Gastrocnemius medialis (tissue), 4 donors: Measurements from ENCODE around the gene SPTBN4.

Source experiments
- CTCF ChIP-seq, 5 experiments: fragments of 450-650 bp in 3 of 5; fragments of 200-600 bp in 2 of 5; sonication (generic) in 2 of 5; IDR thresholded peaks in 4 of 5; conservative IDR thresholded peaks in 1 of 5; 1 replicate in 4 of 5; 2 replicates in 1 of 5; pipeline ENCODE4 v1.5.1; 2016 to 2019; ENCODE audit warnings: antibody characterized with exemption in 5 of 5, mild to moderate bottlenecking in 3 of 5, moderate library complexity in 3 of 5
- POLR2A ChIP-seq, 2 donors: fragments of 450-650 bp; IDR thresholded peaks; one replicate each; pipeline ENCODE4 v1.6.1; 2017; ENCODE audit warnings: antibody characterized with exemption in 2 of 2, mild to moderate bottlenecking in 2 of 2, moderate library complexity in 2 of 2

GRCh38 chr19:40423938-40424337, 42.9 kb upstream of the SPTBN4 start:
- no peak for TF ChIP-seq POLR2A (IDR thresholded peaks at IDR 0.05)
- TF ChIP-seq CTCF (IDR thresholded peaks at IDR 0.05 in 4 of 5, conservative IDR thresholded peaks at IDR 0.05 in 1 of 5): no peak
